ENCODE results near the gene FAM43B.

The FAM43B gene

DNA sequence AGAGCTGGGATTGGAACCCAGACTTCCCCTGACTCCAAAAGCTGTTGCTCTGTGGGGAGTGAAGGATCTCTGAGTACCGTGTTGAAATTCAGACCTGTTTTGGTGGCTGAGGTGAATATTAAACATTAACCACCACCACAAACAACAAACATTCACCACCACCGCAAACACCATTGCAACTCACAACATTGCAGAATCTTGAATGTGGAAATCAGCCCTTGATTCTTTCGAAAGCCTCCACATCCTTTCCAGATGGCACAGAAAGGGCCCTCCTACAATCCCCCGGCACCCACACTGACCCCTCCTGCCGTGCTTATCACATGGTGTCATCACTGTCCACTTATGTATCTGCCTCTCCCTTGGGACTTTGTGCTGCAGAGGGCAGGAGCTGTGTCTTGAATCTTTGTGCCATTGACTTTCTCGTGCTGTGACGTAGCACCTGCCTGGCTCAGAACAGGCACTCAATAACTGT lies 38.0 kb downstream of the FAM43B start:
- DNase-seq (ENCODE audit: low read depth), result no peak

DNA sequence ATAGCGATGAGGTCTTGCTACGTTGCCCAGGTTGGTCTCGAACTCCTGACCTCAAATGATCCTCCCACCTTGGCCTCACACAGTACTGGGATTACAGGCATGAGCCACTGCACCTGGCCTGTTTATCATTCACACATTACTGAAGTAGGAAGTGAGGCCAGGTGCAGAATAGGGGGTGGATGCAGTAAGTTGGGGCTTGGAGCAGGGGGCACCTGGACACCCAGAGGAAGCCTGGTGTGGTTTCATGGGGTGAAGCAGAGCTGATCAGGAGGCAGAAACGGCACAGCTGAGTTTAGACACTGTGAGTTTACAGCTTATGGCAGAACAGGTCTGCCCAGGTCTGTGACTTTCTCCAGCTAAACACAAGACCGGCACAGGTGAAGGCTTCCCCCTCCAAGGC lies 41.4 kb downstream of the FAM43B start:
- DNase-seq (ENCODE audit: low read depth), result no peak

- no peak for DNase-seq (ENCODE audit: low read depth)
Measured at GRCh38 chr1:20594746-20595145, 42.4 kb downstream of the FAM43B start.

- DNase-seq (ENCODE audit: low read depth), result no peak
Measured at GRCh38 chr1:20596106-20596505, 43.7 kb downstream of the FAM43B start.

GRCh38 chr1:20597650-20598049 lies 45.3 kb downstream of the FAM43B start:
- DNase-seq (ENCODE audit: low read depth), result no peak

DNA sequence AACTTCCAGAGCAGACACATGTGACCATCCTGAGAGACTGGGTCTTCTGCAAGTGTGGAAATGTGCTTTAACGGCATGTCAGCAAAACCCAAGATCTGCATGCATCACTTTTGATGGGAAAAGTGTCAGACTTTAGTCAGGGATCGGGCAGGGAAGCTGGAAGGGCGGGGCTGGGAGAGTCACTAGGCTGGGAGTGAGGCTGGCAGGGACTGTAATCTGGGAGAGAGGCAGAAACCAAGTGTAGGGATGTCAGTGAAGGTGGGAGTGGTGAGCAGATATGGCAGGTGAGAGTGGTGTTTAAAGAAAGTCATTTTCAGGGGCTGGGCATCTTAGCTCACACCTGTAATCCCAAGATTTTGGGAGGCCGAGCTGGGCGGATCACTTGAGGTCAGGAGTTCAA lies 47.8 kb downstream of the FAM43B start:
- DNase-seq (ENCODE audit: low read depth), result no peak

- peak; percentile 73 for DNase-seq (ENCODE audit: low read depth)
Measured at GRCh38 chr1:20601129-20601825, 48.9 kb downstream of the FAM43B start.

DNA sequence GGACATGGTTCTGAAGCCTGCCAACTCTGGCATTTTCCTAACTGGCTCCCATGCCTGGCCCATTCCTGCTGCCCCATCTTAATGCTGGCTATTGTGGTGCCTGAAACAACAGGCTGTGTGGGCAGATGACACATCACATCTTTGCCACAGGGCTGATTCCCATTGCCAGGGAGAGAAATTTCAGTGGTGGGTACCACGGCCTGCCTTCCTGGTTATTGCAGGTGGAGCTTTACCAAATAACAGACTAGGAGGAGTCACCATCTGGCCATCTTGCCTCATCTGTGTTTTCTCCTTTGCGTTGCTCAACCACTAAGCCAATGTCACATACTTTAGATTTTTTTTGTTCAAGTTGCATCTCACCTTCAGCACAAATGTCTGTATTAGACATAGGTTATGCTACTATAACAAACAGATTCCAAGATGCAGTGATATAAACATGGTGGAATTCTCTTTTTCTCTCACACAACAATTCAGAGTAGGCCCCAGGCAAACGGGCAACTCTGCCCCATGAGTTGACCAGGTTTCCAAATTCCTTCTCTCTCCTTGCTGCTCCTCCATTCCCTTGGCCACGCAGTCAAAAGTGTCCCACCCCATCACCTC lies 50.6 kb downstream of the FAM43B start:
- peak; percentile 64 for DNase-seq (ENCODE audit: low read depth)

GRCh38 chr1:20603504-20604464 lies 51.4 kb downstream of the FAM43B start:
- peak; percentile 97 for DNase-seq (ENCODE audit: low read depth)
